Progenitor cell of endocrine pancreas (in vitro differentiated cells): ENCODE measurements around the gene ALPL. TPM values are rescaled to one million over a fixed set of nuclear protein-coding genes. Genes with fewer than 3 reads are reported as not detected.

Experiments used
- DNase-seq: peaks from one replicate; pipeline ENCODE4 v3.0.0; 2021; ENCODE audit warnings: low spot score; ENCODE audit not compliant: unreplicated experiment
- H3K27ac Mint-ChIP-seq: 2 replicates; pipeline ENCODE4 v1.8.0; 2021; ENCODE audit warnings: mild to moderate bottlenecking, moderate library complexity, mixed read lengths
- H3K27me3 Mint-ChIP-seq: 2 replicates; pipeline ENCODE4 v1.8.0; 2021; ENCODE audit warnings: mixed read lengths
- H3K36me3 Mint-ChIP-seq: 2 replicates; pipeline ENCODE4 v1.8.0; 2022; ENCODE audit warnings: mixed read lengths; ENCODE audit not compliant: insufficient read depth
- H3K4me1 Mint-ChIP-seq: 2 replicates; pipeline ENCODE4 v1.8.0; 2021; ENCODE audit warnings: low read depth, mixed read lengths
- H3K4me3 Mint-ChIP-seq: 2 replicates; pipeline ENCODE4 v1.8.0; 2021; ENCODE audit warnings: low read depth, mild to moderate bottlenecking, moderate library complexity, mixed read lengths
- H3K9me3 Mint-ChIP-seq: 2 replicates; pipeline ENCODE4 v1.8.0; 2021; ENCODE audit warnings: low read depth, mixed read lengths
- CTCF ChIP-seq: fragments of 200-600 bp; sonication (generic); IDR thresholded peaks from one replicate; pipeline ENCODE4 v1.5.0; 2021; ENCODE audit warnings: antibody characterized with exemption, mild to moderate bottlenecking; ENCODE audit not compliant: unreplicated experiment
- total RNA-seq: library from RNA; stranded (reverse); gene quantifications from 2 replicates; pipeline ENCODE4 v1.2.1, GENCODE V29; 2021

Gene ALPL
- total RNA-seq, 1 donor from 2014 or later: 18.8 TPM

GRCh38 chr1:21494196-21494595 lies 15.0 kb upstream of the ALPL start:
- Mint-ChIP-seq H3K27me3 (peaks cover 6% of the 10 kb centered on the region), H3K9me3 (no peaks in the 10 kb centered on the region), H3K36me3 (no peaks in the 10 kb centered on the region), H3K4me3 (no peak overlapping the region), H3K4me1 (no peaks in the 10 kb centered on the region), H3K27ac (no peak overlapping the region)
- no peak for DNase-seq
- no peak for TF ChIP-seq CTCF

GRCh38 chr1:21495225-21495820 lies 13.9 kb upstream of the ALPL start:
- no peak for DNase-seq
- Mint-ChIP-seq H3K27me3 (peaks cover 6% of the 10 kb centered on the region), H3K27ac (no peak overlapping the region), H3K4me3 (no peak overlapping the region), H3K4me1 (no peaks in the 10 kb centered on the region), H3K36me3 (no peaks in the 10 kb centered on the region), H3K9me3 (no peaks in the 10 kb centered on the region)
- no peak for TF ChIP-seq CTCF

- no peak overlapping the region for H3K27ac Mint-ChIP-seq
- H3K9me3 Mint-ChIP-seq: no peaks in the 10 kb centered on the region
- TF ChIP-seq CTCF: no peak
- H3K36me3 Mint-ChIP-seq: no peaks in the 10 kb centered on the region
- H3K4me1 Mint-ChIP-seq: no peaks in the 10 kb centered on the region
- peaks cover 6% of the 10 kb centered on the region for H3K27me3 Mint-ChIP-seq
- H3K4me3 Mint-ChIP-seq: no peak overlapping the region
- DNase-seq: no peak
Observed at GRCh38 chr1:21496063-21496462, 13.2 kb upstream of the ALPL start.

- peaks cover 6% of the 10 kb centered on the region for H3K27me3 Mint-ChIP-seq
- no peak for DNase-seq
- H3K27ac Mint-ChIP-seq: no peak overlapping the region
- H3K9me3 Mint-ChIP-seq: no peaks in the 10 kb centered on the region
- H3K4me1 Mint-ChIP-seq: no peaks in the 10 kb centered on the region
- H3K36me3 Mint-ChIP-seq: no peaks in the 10 kb centered on the region
- TF ChIP-seq CTCF: no peak
- no peak overlapping the region for H3K4me3 Mint-ChIP-seq
Observed at GRCh38 chr1:21496886-21497285, 12.3 kb upstream of the ALPL start.

GRCh38 chr1:21497466-21498061 lies 11.7 kb upstream of the ALPL start:
- Mint-ChIP-seq H3K9me3 (no peaks in the 10 kb centered on the region), H3K27ac (no peak overlapping the region), H3K4me1 (no peaks in the 10 kb centered on the region), H3K36me3 (no peaks in the 10 kb centered on the region), H3K27me3 (peaks cover 3% of the 10 kb centered on the region), H3K4me3 (no peak overlapping the region)
- no peak for TF ChIP-seq CTCF
- DNase-seq: no peak
